ENCODE results near the gene CDR2.

CDR2 gene

GRCh38 chr16:22370038-22370820 is 4.2 kb downstream of the CDR2 start:
- peak overlapping the region; percentile 82 for H3K27ac ChIP-seq
- TF ChIP-seq ZFX (IDR thresholded peaks at IDR 0.05; ENCODE audit: borderline replicate concordance) (no peak), CTCF (IDR thresholded peaks at IDR 0.05) (no peak)

GRCh38 chr16:22369221-22369811 is 5.1 kb downstream of the CDR2 start:
- H3K27ac ChIP-seq, result peak overlapping the region; percentile 82
- TF ChIP-seq CTCF (IDR thresholded peaks at IDR 0.05), result no peak
- no peak for TF ChIP-seq ZFX (IDR thresholded peaks at IDR 0.05; ENCODE audit: borderline replicate concordance)

- H3K27ac ChIP-seq, result peak overlapping the region; percentile 82
Measured at GRCh38 chr16:22368200-22368826, 6.1 kb downstream of the CDR2 start.

- TF ChIP-seq CTCF (IDR thresholded peaks at IDR 0.05) (no peak), ZFX (IDR thresholded peaks at IDR 0.05; ENCODE audit: borderline replicate concordance) (no peak)
- H3K27ac ChIP-seq, result no peak overlapping the region
Measured at GRCh38 chr16:22366889-22367288, 7.5 kb downstream of the CDR2 start.

- no peak overlapping the region for H3K27ac ChIP-seq
- TF ChIP-seq ZFX (IDR thresholded peaks at IDR 0.05; ENCODE audit: borderline replicate concordance) (no peak), CTCF (IDR thresholded peaks at IDR 0.05) (no peak)
Measured at GRCh38 chr16:22366371-22366770, 8.0 kb downstream of the CDR2 start.

GRCh38 chr16:22364241-22364640 is 10.2 kb downstream of the CDR2 start:
- TF ChIP-seq CTCF (IDR thresholded peaks at IDR 0.05), result no peak
- TF ChIP-seq ZFX (IDR thresholded peaks at IDR 0.05; ENCODE audit: borderline replicate concordance), result no peak
- H3K27ac ChIP-seq, result no peak overlapping the region

- H3K27ac ChIP-seq, result no peak overlapping the region
- no peak for TF ChIP-seq ZFX (IDR thresholded peaks at IDR 0.05; ENCODE audit: borderline replicate concordance)
- no peak for TF ChIP-seq CTCF (IDR thresholded peaks at IDR 0.05)
Measured at GRCh38 chr16:22360963-22361659, 13.3 kb downstream of the CDR2 start.
